CD4-positive, alpha-beta T cell treated with Interleukin-17A for 1 hour (primary cell): ENCODE results near the gene TNFSF15.

Experiments
- DNase-seq: peaks from one replicate; pipeline ENCODE4 v3.0.0-alpha.2; 2020

The TNFSF15 gene

DNA sequence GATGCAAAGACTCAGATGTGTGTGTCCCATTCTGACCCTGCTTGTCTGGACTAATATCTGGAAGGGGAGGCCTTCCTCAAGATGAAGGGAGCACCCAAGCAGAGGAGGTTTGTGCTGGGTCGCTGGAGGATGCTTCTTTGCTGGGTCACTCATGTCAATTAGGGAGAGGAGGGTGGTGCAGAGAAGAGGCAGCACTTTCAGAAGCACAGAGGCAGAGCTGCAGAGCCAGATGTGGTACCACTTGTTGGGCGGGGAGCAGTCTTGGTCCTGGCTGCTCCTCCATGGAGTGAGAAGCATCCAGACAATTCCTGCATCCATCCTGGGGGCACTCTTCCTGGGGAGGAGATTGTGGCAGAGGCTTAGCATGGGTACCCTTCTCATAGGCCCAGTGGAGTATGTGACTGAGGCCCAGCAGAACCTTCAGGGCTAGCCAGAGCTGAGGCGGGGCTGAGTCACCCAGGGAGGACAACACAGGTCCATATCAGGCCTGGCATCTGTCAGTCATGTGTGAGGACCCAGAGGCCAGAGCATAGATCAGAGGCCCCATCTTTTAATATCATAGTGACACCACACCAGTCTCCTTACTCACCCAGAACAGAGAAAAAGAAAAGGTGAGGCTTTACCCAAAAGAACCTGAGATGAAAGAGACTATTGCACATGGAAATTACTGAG, 59.8 kb downstream of the TNFSF15 start:
- DNase-seq, result no peak

DNA sequence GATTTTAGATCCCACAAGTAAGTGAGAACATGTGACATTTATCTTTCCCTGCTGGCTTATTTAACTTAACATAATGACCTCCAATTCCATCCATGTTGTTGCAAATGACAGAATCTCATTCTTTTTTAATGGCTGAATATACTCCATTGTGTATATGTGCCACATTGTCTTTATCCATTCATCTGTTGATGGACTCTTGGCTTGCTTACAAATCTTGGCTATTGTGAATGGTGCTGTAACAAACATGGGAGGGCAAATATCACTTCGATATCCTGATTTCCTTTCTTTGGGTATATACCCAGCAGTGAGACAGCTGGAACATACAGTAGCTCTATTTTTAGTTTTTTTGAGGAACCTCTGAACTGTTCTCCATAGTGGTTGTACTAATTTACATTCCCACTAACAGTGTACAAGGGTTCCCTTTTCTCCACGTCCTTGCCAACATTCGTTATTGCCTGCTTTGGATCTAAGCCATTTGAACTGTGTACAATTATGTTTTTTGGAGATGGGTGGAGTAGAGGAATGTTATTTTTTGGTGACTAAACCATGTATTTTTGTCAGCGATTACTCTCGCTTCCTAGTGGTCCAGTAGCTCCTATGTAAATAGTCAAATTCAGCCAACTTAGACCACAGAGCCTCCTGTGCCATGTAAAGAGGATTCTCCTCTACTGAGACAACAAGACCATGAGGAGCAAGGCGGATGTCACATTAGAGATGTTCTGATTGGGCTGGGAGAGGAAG, 60.6 kb downstream of the TNFSF15 start:
- DNase-seq, result no peak

DNA sequence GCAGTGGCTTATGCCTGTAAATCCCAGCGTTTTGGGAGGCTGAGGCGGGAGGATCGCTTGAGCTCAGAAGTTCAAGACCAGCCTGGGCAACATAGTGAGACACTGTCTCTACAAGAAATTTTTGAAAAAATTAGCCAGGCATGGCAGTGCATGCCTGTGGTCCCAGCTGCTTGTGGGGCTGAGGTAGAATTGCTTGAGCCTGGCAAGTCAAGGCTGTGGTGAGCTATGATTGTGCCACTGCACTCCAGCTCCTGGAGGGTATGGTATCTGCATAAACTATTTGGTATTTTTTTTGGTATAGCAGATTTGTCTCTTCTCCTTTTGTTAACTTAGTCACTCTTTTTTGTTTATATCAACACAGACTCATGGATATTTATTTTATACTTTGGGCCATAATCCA, 62.4 kb downstream of the TNFSF15 start:
- no peak for DNase-seq

DNA sequence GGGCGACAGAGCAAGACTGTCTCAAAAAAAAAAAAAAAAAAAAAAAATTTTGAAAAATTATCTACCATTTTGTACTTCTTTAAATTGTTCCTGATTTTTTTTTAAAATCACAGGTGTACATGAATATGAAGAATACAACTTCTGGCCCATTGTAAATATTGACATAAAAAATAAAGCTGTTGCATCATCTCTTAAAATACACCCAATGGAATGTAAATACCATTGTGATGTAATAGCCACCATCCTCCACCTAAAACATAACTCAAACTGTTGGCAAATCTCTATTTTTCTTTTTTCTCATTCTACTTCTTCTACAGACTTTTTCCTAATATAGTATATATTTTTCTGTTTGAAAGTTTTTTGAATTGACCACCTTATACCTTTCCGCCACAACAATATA, 62.9 kb downstream of the TNFSF15 start:
- no peak for DNase-seq

DNA sequence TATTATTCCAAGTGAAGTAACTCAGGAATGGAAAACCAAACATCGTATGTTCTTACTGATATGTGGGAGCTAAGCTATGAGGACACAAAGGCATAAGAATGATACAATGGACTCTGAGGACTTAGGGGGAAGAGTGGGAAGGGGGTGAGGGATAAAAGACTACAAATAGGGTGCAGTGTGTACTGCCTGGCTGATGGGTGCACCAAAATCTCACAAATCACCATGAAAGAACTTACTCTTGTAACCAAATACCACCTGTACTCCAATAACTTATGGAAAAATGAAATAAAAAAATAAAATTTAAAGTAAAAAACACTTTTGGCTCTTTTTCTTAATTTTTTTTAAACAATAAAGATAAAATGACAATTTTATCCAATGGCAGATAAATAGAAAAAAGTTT, 64.3 kb downstream of the TNFSF15 start:
- peak; percentile 15 for DNase-seq

DNA sequence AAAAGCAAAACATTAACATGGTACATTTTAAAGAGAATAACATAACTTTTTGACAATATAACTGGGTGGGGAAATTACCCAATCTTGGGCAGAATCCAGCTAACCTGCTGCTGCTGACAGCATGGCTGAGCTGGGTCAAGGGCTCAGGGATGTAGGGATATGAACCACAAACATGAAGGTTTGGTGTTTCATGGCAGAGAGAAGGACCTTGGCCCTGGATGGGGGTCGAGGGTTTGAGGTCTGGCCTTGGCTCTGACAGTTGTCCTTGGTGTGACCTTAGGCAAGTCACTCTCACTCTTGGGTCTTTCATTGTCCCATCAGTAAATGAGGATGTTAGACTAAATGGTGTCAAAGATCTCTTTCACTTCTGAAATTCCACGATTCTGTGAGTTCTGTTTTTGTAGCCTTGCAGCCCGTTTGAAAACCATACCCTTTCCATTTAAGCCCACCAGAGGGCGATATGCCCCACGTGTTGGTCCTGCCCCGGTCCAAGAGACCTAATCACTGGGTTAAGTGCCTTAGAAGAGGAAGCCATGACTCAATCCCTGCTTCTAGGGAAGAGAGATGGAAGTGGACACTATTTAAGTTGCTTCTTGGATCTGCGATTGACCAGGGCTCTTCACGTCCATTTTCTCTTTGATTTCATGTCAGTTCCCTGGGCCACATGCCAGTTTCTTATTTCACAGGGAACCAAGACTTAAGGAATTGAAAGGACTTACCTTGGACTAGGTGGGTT, 67.1 kb downstream of the TNFSF15 start:
- peak; percentile 84 for DNase-seq

DNA sequence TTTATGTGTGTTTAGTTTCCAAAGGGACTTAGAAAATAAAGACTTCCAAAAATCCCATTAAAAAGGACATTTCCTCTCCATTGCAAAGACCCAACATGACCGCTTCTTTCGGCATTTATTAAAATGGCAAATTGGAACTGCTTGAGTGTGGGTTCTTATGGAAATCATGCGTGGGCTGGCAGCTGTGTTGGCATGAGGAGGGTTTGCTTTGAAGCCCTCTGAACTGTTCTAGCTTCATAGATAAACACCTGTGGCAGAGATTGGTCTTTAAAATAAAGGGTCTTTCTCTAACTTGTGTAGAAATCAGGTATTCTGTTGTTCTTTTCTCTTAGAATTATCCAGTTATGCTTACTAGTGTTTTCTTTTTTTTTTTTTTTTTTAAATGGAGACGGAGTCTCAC, 68.0 kb downstream of the TNFSF15 start:
- no peak for DNase-seq

DNA sequence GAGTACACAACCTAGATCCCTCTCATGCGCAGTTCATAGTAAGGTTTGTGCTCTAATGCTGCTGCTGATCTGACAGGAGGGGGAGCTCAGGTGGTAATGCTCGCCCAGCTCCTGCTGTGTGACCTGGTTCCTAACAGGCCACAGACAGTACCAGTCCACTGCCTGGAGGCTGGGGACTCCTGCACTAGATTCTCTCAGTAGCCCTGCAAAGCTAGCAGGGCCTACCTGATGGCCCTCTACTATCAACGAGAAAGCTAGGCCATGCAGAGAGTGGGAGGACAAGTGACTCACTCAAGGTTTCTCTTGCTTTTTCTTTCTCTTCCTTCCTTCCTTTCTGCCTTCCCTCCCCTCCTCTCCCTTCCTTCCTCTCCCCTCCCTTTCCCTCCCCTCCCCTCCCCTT, 68.7 kb downstream of the TNFSF15 start:
- DNase-seq, result peak; percentile 29

DNA sequence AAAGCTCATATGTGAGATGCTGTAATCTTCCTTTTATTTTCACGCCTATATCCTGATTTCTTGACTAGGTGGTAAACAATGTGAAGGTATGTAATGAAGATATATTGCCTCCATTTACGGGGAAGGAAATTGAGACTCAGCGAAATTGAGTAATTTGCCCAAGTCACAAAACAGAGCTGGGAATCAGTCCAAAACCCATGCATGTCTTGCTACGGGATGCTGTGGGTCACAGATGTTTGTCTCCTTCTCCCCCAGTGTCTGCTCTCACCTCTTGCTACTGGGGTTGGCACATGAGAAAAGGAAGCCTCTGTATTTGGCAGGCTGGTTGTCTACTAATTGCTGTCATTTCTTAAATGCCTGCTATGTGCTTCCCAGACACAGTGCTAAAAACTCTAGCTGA, 70.1 kb downstream of the TNFSF15 start:
- peak; percentile 28 for DNase-seq

DNA sequence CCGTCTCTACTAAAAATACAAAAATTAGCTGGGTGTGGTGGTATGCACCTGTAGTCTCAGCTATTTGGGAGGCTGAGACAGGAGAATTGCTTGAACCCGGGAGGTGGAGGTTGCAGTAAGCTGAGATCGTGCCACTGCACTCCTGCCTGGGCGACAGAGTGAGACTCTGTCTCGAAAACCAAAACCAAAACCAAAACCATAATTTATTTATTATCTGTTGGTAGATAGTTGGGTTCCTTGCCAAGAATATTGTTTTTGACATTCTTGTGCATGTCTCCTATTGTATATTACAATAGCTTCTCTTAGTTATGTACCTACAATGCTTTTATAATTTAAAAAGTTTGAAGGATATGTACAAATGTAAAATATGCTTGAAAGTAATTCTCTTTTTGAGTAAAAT, 70.7 kb downstream of the TNFSF15 start:
- peak; percentile 38 for DNase-seq
